Ascending aorta (tissue), 2 donors: ENCODE measurements around the gene RHBDF2. TPM values are rescaled to one million over a fixed set of nuclear protein-coding genes. Genes with fewer than 3 reads are reported as not detected.

Experiments used
- DNase-seq, 2 donors: peaks; one replicate each; pipeline ENCODE4 v3.0.0-alpha.2; 2019; ENCODE audit warnings: low spot score in 2 of 2
- H3K27ac ChIP-seq, 2 donors: fragments of 200-600 bp; sonication (generic); one replicate each; pipeline ENCODE4 v1.5.1; 2016 to 2017; ENCODE audit warnings: mild to moderate bottlenecking in 1 of 2
- H3K27me3 ChIP-seq: fragments of 200-600 bp; sonication (generic); one replicate; pipeline ENCODE4 v1.5.1; 2017
- H3K36me3 ChIP-seq, 2 donors: fragments of 200-600 bp; sonication (generic); one replicate each; pipeline ENCODE4 v1.5.1; 2016
- H3K4me1 ChIP-seq, 2 donors: fragments of 200-600 bp; sonication (generic); one replicate each; pipeline ENCODE4 v1.5.1; 2016 to 2017; ENCODE audit warnings: mild to moderate bottlenecking in 1 of 2
- H3K4me3 ChIP-seq, 2 donors: fragments of 200-600 bp; sonication (generic); one replicate each; pipeline ENCODE4 v1.5.1; 2016 to 2017; ENCODE audit warnings: mild to moderate bottlenecking in 1 of 2
- H3K9me3 ChIP-seq, 2 donors: fragments of 200-600 bp; sonication (generic); one replicate each; pipeline ENCODE4 v1.5.1; 2016
- CTCF ChIP-seq, 3 experiments: fragments of 200-600 bp in 2 of 3; fragments of 450-650 bp in 1 of 3; sonication (generic) in 2 of 3; IDR thresholded peaks; one replicate each; pipeline ENCODE4 v1.5.1; 2016 to 2019; ENCODE audit warnings: antibody characterized with exemption in 3 of 3, mild to moderate bottlenecking in 1 of 3, moderate library complexity in 1 of 3
- intact Hi-C: fragments of 100-400 bp; cut with DNase I; formaldehyde crosslinking; loops from one replicate; pipeline ENCODE4 v1.15.1; 2023
- total RNA-seq: library from RNA; depleted of rRNA; stranded (reverse); fragments of >200 nt; gene quantifications from one replicate; pipeline ENCODE4 v1.1.0, GENCODE V29; 2016

Gene RHBDF2
- total RNA-seq, 1 donor from 2014 or later: 12.7 TPM

GRCh38 chr17:76472258-76472645 lies 29.0 kb downstream of the RHBDF2 start:
- Histone ChIP-seq H3K36me3 (peaks cover 11 to 18% of the 10 kb centered on the region in 2 donors), H3K9me3 (no peaks in the 10 kb centered on the region), H3K4me1 (no peaks in the 10 kb centered on the region), H3K4me3 (no peak overlapping the region), H3K27me3 (no peaks in the 10 kb centered on the region), H3K27ac (no peak overlapping the region)
- intact Hi-C loops: no loop called here
- DNase-seq: no peak
- TF ChIP-seq CTCF (IDR thresholded peaks at IDR 0.05): no peak

- TF ChIP-seq CTCF (IDR thresholded peaks at IDR 0.05): no peak
- Histone ChIP-seq H3K9me3 (no peaks in the 10 kb centered on the region), H3K27ac (no peak overlapping the region), H3K36me3 (peaks cover 11 to 18% of the 10 kb centered on the region in 2 donors), H3K4me3 (no peak overlapping the region), H3K27me3 (no peaks in the 10 kb centered on the region), H3K4me1 (no peaks in the 10 kb centered on the region)
- intact Hi-C loops: no loop called here
- DNase-seq: no peak
Observed at GRCh38 chr17:76471498-76472257, 29.5 kb downstream of the RHBDF2 start.

- Histone ChIP-seq H3K9me3 (no peaks in the 10 kb centered on the region), H3K27ac (no peak overlapping the region), H3K4me1 (peaks cover 0 to 2% of the 10 kb centered on the region in 2 donors), H3K27me3 (no peaks in the 10 kb centered on the region), H3K4me3 (no peak overlapping the region), H3K36me3 (peaks cover 11 to 18% of the 10 kb centered on the region in 2 donors)
- TF ChIP-seq CTCF (IDR thresholded peaks at IDR 0.05): no peak
- intact Hi-C loops: no loop called here
- DNase-seq: no peak
Observed at GRCh38 chr17:76469991-76470739, 31.1 kb downstream of the RHBDF2 start.

- Histone ChIP-seq H3K9me3 (no peaks in the 10 kb centered on the region), H3K36me3 (peaks cover 11 to 13% of the 10 kb centered on the region in 2 donors), H3K4me1 (peaks cover 0 to 2% of the 10 kb centered on the region in 2 donors), H3K4me3 (no peak overlapping the region), H3K27ac (no peak overlapping the region), H3K27me3 (no peaks in the 10 kb centered on the region)
- TF ChIP-seq CTCF (IDR thresholded peaks at IDR 0.05): no peak
- no peak for DNase-seq
- intact Hi-C loops: no loop called here
Observed at GRCh38 chr17:76469076-76469990, 31.9 kb downstream of the RHBDF2 start.

- DNase-seq: no peak
- intact Hi-C loops: no loop called here
- no peak overlapping the region for H3K27ac ChIP-seq
- no peak for TF ChIP-seq CTCF (IDR thresholded peaks at IDR 0.05)
- H3K9me3 ChIP-seq: no peaks in the 10 kb centered on the region
- H3K4me3 ChIP-seq: no peak overlapping the region
- no peaks in the 10 kb centered on the region for H3K27me3 ChIP-seq
- H3K4me1 ChIP-seq: peaks cover 0 to 2% of the 10 kb centered on the region in 2 donors
- peaks cover 4 to 9% of the 10 kb centered on the region in 2 donors for H3K36me3 ChIP-seq
Observed at GRCh38 chr17:76468634-76469010, 32.6 kb downstream of the RHBDF2 start.
